ENCODE data around the gene ATAD1.
"Not testable (repeated sequence)": the region's sequence is repeated elsewhere in the genome, so short reads cannot be mapped to it uniquely, and the experiment has no call there.

The ATAD1 gene

DNA sequence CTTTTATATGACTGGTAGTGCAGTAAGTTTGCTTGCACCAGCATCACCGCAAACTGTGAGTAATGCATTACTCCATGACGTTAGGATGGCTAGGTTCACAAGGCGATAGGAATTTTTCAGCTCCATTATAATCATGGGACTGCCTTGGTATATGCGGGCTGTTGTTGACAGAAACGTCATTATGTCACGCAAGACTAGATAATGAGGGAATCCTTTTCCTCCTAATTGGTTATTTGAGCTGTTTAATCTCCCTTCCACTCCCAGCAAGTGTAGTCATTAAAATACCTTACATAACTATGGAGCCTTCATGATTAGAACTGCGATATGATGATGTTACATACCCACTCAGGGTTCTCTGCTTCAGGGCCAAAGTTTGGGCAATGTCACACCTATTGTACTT lies 28.0 kb upstream of the ATAD1 start:
- DNase-seq (ENCODE audit: low read depth) = peak; percentile 90

DNA sequence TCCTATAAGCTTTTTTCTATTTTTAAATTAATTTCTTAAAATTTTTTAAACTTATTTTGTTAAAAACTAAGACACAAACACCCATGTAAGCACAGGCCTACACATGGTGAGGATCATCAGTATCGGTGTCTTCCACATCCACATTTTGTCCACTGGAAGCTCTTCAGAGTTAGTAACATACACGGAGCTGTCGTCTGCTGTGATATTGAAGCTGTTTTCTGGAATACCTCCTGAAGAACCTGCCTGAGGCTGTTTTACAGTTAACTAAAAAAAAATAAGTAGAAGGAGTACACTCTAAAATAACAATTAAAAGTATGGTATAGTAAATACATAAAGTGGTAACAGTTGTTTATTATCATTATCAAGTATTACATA lies 27.6 kb upstream of the ATAD1 start:
- DNase-seq (ENCODE audit: low read depth) = no peak

DNA sequence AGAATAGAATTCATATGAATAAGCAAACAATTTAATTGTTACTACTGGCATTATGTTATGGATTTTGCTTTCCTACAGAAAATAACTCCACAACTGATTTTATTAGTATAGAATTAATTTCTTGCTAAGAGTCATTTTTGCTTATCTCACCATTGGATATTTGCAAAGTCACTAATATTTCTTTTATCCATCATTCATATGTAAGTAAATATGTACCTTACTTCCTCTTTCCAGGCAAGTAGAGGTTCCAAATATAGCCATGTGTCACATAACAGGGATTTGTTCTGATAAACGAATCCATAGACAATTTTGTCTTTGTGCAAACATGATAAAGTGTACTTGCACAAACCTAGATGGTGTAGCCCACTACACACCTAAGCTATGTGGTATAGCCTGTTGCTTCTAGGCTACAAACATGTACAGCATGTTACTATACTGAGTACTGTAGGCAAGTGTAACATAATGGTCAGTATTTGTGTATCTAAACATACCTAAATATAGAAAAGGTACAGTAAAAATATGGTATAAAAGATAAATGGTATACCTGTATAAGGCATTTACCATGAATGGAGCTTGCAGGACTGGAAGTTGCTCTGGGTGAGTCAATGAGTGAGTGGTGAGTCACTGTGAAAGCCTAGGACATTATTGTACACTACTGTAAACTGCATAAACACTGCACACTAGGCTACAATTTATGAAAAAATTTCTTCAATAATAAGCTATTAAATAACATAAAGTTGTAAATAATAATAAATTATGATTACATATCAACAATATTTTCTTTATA lies 27.0 kb upstream of the ATAD1 start:
- DNase-seq (ENCODE audit: low read depth) = peak; percentile 73

DNA sequence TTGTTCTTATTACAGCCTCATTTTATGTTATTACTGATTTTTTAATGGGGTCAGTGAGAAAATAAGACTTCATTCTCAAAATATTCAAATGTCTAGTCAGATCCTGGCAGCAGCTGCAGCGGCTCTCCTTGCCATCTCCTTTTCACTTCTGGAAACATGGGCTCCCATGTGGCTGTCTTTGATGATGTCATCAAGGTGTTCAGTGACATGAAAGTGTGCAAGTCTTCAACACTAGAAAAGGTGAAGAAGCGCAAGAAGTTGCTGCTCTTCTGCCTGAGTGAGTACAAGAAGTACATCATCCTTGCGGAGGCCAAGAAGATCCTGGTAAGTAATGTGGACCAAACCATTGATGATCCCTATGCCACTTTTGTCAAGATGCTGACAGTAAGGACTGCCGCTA lies 25.7 kb upstream of the ATAD1 start:
- DNase-seq (ENCODE audit: low read depth) = no peak

DNA sequence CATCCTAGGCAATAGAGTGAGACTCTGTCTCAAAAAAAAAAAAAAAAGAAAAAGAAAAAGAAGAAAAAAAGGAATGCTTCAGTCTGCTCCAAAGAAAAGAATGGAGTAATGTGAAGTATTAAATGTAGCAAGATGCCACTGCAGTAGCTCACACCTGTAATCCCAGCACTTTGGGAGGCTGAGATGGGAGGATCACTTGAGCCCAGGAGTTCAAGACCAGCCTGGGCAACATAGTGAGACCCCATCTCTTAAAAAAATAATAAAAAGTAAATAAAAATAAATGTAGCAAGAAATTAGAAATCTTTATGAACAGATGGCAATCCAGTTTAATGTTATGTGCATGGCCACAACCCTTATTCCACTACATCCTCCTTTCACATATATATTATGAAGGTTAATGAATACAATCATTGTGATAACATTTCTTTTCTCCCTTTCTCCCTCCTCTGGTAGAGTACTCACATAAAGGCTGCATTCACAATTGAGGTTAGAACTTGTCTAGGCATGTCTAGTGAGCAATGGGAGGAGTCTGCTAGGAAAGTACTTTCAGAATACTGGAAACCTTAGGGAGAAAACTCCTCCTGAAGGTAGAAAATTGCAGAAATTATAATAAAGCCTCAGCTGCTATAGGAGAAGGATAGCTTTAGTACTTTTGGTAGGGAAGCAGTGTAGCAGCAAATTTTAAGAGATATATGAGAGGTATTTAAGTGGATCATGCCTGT lies 24.9 kb upstream of the ATAD1 start:
- peak; percentile 78 for DNase-seq (ENCODE audit: low read depth)

DNA sequence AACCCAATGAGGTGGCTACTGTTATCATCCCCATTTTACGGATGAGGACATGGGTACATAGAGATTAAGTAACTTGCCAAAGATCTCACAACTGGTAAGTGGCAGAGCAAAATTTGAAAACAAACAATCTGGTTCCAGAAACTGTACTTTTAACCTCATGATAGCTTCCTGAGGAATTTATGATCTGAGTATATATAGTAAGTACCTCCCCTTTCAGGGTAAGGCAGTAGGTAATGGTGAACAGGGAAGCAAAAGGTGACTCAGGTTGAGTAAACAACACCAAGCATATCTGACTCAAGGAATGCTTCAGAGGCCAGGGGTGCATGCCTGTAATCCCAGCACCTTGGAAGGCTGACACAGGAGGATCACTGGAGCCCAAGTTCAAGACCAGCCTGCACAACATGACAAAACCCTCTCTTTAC lies 24.2 kb upstream of the ATAD1 start:
- DNase-seq (ENCODE audit: low read depth) = peak; percentile 51

DNA sequence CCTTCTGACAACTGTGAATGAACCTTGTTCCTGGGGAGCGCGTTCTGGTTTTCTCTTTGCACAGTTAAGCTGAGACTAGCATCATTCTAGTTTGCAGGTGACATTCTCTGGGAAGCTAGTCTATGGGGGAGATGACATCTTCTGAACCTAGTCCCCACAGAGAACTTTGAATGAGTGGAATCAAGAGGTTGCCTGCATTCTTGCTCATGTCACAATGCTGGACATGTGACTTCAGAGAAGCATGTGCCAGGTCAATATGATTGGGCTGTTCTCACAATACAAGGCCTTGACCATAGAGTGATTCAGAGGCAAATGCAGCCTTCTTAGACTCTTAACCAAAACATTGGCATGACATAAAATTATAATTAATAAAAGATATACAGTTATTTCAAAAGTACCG lies 23.2 kb upstream of the ATAD1 start:
- DNase-seq (ENCODE audit: low read depth) = peak; percentile 34

DNA sequence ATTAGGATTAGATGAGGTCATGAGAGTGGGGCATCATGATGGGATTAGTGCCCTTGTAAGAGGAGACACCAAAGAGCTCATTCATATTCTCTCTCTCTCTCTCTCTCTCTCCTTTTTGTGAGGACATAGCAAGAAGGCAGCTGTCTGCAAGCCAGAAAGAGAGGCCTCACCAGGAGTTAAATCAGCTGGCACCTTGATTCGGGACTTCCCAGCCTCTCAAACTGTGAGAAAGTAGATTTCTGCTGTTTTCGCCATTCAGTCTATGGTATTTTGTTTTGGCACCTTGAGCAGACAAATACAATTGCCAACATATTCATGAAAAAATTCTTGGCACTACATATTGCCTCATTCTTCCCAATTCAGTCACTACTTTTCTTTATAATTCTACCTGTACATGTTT lies 20.6 kb upstream of the ATAD1 start:
- DNase-seq (ENCODE audit: low read depth) = no peak

DNA sequence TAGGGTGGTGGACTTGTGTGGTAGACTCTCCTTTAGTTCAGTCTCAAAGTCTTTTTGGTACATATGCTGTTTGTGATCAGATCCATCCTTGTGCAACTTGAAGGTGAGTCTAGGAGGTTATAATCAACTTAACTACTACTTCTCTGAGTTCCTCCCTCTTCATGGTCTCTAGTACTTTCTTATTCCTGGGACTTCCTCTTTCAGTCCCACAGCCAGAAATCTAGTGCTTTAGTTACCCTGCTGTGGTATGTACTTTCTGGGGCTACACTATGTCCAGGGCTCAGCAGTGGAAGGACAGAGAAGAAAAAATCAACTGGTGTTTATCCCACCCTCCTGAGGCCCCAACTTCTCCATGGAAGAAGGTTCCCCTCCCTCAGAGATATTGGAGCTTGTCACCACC lies 19.4 kb upstream of the ATAD1 start:
- DNase-seq (ENCODE audit: low read depth) = no peak

DNA sequence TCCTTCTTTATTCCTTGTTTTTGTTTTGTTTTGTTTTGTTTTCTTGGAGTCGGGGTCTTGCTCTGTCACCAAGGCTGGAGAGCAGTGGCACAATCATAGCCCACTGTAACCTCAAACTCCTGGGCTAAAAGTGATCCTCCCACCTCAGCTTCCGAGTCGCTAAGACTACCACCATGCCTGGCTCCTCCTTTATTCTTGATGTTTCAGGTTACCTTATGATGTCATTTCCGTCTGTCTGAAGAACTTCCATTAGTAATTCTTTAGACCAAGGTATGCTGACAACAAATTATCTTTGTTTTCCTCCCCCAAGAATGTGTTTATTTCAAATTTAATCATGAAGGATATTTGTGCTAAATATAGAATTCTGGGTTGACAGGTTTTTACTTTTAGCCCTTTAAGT lies 18.1 kb upstream of the ATAD1 start:
- DNase-seq (ENCODE audit: low read depth) = no peak

DNA sequence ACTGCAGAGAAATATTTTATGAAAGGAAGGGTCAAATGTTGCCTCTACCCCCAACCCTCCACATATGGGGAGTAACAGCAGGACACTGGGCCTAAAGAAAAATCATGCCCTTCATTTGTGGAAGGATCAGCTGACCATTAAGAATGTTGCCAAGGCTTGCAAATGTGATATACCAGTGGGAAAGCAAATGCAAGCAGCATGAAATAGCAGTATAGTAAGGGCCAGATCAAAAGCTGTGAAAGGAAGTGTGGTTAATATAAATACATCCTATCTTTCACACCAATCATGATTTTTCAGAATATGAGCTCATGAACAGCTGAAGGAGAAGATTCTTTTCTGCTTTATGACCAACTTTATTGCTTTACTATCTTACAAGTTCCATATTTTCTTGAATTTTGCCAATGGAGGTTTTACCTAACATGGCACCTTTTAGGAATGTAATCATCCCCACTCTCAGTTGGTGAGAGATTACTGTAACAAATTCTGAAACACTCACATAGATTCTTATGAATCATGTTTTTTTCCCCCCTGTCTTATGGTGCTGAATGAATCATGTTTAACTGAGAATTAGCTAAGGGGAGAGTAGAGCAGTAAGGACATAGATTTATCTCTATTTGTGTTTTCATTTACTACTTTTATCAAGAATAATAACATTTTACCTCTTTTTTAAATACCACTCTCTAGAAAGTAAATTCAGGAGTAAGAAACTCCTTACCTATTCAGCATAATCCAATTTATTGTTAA lies 12.1 kb upstream of the ATAD1 start:
- no peak for DNase-seq (ENCODE audit: low read depth)

DNA sequence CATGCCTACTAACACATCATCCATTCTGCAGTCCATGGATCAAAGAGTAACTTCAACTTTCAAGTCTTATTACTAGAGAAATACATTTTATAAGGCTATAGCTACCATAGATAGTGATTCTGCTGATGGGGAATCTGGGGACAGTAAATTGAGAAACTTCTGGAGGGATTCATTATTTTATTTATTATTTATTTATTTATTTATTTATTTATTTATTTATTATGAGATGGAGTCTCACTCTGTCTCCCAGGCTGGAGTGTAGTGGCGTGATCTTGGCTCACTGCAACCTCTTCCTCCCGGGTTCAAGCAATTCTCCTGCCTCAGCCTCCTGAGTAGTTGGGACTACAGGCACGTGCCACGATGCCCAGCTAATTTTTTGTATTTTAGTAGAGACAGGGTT lies 11.0 kb upstream of the ATAD1 start:
- not testable (repeated sequence) for DNase-seq (ENCODE audit: low read depth)

DNA sequence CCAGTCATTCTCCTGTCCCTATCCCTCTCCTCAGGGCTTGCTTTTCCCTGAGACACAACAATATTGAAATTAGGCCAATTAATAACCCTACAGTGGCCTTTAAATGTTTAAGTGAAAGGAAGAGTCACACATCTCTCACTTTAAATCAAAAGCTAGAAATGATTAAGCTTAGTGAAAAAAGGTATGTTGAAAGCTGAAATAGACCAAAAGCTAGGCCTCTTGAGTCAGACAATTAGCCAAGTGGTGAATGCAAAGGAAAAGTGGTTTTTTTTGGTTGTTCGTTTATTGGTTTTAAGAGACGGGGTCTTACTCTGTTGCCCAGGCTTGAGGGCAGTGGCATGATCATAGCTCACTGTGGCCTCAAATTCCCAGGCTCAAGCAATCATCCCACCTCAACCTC lies 9.7 kb upstream of the ATAD1 start:
- DNase-seq (ENCODE audit: low read depth) = no peak

DNA sequence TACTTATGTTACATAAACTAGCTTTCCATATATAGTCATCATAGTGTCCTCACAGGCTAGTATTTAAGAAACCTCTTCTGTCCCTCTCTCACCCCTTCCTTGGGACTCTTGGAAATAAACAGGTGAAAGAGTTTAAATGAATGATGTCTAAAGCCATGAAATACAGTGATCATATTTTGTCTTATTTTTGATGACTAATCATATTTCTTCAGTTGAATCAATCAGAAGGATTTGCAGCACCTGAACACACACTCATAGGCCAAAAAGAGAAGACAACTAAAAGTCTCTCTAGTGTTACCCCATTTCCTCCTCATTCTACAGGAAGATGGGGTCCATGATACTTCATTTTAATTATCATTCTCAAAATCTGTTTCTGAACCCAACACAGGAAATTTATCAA lies 8.6 kb upstream of the ATAD1 start:
- DNase-seq (ENCODE audit: low read depth) = no peak

DNA sequence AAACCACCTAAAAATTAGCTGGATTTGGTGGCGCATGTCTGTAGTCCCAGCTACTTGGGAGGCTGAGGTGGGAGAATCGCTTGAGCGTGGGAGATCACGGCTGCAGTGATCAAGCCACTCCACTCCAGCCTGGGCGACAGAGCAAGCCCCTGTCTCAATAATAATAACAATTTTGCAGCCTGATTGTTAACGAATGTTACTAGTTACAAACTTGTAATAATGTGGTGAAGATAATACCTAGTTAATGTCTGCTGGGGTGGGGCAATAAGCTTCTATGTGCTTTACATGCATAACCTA lies 1.2 kb upstream of the ATAD1 start:
- no peak for DNase-seq (ENCODE audit: low read depth)

DNA sequence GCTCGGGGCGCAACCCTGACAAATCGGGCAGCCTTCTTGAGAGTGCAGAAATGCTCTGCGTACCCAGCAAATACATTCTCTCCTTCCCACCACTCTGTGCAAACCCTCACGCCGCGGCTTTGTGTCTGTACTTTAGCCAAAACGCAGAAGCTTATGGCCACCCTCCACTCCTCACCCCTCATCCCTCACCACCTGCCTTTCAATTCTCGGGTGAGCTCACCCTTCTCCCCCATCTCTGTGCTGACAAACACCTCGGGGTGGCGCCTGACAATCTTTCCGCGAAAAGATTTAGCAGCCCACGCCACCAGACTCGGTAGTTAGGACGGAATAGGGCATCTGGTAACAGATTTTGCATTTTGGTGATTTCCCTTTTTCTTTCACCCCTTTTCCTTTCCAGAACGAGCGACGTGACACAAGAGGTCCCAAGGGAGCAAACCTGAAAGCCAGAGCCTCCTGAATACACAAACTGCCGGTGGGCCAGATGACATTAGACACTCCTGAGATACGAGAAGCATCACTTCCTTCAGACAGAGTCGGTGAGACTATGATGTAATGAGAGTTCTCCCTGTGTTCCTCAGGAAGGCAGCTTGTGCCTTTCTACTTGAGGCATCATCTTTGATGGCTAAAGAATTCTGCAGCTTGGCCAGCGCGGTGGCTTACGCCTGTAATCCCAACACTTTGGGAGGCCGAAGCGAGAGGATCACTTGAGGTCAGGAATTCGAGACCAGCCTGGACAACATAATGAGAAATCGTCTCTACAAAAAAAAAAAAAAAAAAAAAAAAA lies 671 bp upstream of the ATAD1 start:
- DNase-seq (ENCODE audit: low read depth) = peak; percentile 34

DNA sequence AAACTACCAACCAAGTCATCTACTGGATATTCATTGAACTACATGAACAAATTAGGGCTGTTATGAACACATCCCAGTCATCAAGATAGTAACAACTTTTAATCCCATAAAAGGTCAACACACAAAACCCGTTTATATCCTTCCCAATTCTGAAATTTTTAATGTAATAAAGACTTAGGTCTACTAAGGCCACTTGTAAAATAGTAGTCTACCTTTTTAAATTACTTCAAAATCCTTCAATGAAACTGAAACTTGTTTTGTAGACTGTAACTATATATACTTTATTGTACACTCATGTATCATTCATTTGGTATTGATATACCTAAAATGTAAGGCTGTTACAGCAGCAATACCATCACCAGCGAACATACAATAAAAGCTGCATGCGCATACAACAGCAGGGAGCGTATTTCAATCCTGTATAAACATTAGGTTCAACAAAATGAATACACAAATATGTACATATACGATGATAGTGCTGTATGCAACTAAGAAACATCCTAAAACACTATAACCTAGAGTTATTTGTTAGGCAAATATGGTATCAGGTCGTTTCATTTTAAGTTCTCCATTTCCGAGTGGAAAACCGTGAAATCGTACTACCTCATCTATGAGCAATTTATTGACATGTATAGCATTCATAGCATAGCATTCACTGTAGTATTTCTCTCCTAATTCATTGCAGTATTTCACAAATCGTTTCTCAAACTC lies 973 bp downstream of the ATAD1 start:
- DNase-seq (ENCODE audit: low read depth) = peak; percentile 8

DNA sequence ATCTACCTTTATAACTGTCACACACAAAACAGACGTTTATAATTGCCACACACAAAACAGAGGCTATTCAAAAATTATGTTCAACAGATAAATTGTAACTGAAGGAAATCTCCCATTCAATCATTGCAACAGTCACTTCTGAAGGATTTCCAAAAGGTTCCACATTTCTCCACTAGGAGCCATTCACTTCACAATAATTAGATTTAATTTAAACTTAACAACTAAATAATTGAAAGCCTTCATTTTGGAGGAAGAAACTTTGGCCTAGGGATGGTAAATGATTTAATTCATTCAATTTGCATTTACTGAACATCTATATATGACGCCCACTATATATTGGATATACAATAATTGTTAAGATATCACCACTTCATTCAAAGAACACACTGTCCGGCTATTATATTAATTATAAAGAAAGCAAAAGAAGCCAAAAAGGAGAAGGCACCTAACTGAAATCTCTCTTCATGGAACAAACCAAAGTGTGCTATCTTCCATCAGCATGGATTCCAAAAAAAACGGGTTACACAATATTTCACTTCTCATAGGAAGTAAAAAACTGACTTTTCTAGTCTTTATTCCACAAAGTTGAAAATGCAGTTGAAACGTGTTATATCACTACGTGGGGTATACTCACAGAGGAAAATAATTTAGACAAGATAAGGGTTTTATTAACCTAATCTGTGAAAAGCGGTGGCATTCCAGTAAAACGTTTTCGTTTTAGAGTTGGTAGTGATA lies 1.7 kb downstream of the ATAD1 start:
- DNase-seq (ENCODE audit: low read depth) = no peak

DNA sequence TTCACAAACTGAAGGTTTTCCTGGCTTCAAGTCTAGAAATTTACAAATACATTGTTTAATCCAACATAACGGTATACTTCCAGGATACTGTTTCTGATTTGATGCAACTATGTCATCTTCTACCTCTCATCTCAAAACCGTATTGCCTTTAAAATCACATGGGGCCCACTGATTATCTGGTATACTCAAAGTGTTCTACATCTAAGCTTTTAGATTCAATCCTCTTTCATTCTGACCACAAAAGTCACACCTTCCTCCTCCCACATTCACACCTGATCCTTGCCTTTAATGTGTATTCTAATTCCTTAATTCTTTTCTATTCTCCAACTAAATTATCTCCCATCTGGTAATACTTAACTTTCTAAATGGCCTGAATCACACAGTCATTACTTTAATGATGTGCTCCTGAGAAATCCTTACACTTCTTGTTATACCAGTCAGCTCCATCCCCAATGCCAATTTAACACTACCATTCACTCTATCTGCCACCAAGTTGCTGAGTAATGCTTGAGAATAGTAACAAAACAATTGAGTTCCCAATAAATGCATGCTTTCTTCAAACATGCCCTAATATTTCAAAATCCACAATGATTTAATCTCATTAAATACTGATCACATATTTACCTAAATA lies 13.0 kb downstream of the ATAD1 start:
- no peak for DNase-seq (ENCODE audit: low read depth)

DNA sequence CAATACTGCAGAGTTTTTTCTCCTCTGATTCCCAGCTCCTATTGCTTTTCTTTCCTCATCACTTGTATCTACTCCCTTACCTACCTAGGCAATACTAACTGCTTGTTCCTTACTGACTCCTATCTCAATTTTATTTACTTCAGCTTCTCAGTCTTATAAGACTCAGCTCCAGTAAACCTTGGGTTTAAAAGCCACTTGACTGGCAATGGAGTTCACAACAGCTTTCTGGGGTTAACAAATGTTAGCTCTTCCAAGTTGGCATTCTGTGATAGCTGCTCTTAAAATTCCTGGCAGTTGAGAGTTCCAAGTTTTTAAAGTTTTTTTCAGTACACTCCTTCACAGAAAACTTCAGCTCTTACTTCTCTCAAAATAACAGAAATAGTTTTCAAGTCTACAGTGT lies 14.2 kb downstream of the ATAD1 start:
- no peak for DNase-seq (ENCODE audit: low read depth)

DNA sequence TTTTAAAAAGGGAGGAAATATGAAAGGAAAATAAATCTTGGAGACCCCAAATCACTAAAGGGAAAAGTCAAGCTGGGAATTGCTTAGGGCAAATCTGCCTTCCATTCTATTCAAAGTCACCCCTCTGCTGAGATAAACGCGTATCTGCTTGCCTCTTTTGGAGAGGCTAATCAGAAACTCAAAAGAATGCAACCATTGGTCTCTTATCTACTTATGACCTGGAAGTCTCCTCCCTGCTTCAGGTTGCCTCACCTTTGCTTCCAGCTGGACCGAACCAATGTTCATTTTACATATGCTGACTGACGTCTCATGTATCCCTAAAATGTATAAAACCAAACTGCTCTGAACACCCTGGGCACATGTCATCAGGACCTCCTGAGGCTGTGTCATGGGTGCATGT lies 14.7 kb downstream of the ATAD1 start:
- DNase-seq (ENCODE audit: low read depth) = no peak
